Measurements from ENCODE around the gene ABCB9.

GRCh38 chr12:122955156-122955555 is 11.1 kb downstream of the ABCB9 start:
- TF ChIP-seq CTCF (IDR thresholded peaks at IDR 0.05; ENCODE audit: insufficient read depth, low read depth, low read length) = no peak
- no peak for TF ChIP-seq EZH2 (IDR thresholded peaks at IDR 0.05; ENCODE audit: insufficient read depth, low read length)
